GM04503 (cell line): ENCODE measurements around the gene APBB2.
"Not testable (repeated sequence)": the region's sequence is repeated elsewhere in the genome, so short reads cannot be mapped to it uniquely, and the experiment has no call there.

Experiments used
- DNase-seq: peaks from one replicate; pipeline ENCODE4 v3.0.0-alpha.2; 2012; ENCODE audit warnings: low read depth

The APBB2 gene

GRCh38 chr4:41156574-41156973, 57.8 kb downstream of the APBB2 start:
- no peak for DNase-seq

- peak; percentile 31 for DNase-seq
These were observed 59.0 kb downstream of the APBB2 start for GRCh38 chr4:41155194-41155830.

- DNase-seq: no peak
These were observed 59.5 kb downstream of the APBB2 start for GRCh38 chr4:41154814-41155177.

- DNase-seq: no peak
These were observed 60.1 kb downstream of the APBB2 start for GRCh38 chr4:41154010-41154813.

- no peak for DNase-seq
These were observed 63.9 kb downstream of the APBB2 start for GRCh38 chr4:41150401-41150800.

- DNase-seq: not testable (repeated sequence)
These were observed 64.8 kb downstream of the APBB2 start for GRCh38 chr4:41149568-41149967.

GRCh38 chr4:41148931-41149330, 65.4 kb downstream of the APBB2 start:
- no peak for DNase-seq

- no peak for DNase-seq
These were observed 66.0 kb downstream of the APBB2 start for GRCh38 chr4:41148292-41148691.

- not testable (repeated sequence) for DNase-seq
These were observed 66.8 kb downstream of the APBB2 start for GRCh38 chr4:41147570-41147969.

GRCh38 chr4:41146716-41147506, 67.4 kb downstream of the APBB2 start:
- DNase-seq: peak; percentile 34

- no peak for DNase-seq
These were observed 68.1 kb downstream of the APBB2 start for GRCh38 chr4:41146196-41146595.

- DNase-seq: no peak
These were observed 68.7 kb downstream of the APBB2 start for GRCh38 chr4:41145571-41146078.

- DNase-seq: no peak
These were observed 69.5 kb downstream of the APBB2 start for GRCh38 chr4:41144812-41145211.

- DNase-seq: no peak
These were observed 70.3 kb downstream of the APBB2 start for GRCh38 chr4:41144040-41144379.

- DNase-seq: peak; percentile 93
These were observed 70.9 kb downstream of the APBB2 start for GRCh38 chr4:41143311-41144039.

- DNase-seq: no peak
These were observed 71.7 kb downstream of the APBB2 start for GRCh38 chr4:41142376-41143310.

- peak; percentile 83 for DNase-seq
These were observed 72.4 kb downstream of the APBB2 start for GRCh38 chr4:41141900-41142299.

- DNase-seq: no peak
These were observed 73.9 kb downstream of the APBB2 start for GRCh38 chr4:41140410-41140809.

- no peak for DNase-seq
These were observed 76.5 kb downstream of the APBB2 start for GRCh38 chr4:41137879-41138278.

GRCh38 chr4:41136456-41136855, 77.9 kb downstream of the APBB2 start:
- no peak for DNase-seq

GRCh38 chr4:41135801-41136200, 78.5 kb downstream of the APBB2 start:
- DNase-seq: no peak
